Activated CD4-positive, alpha-beta memory T cell treated with anti-CD3 and anti-CD28 coated beads for 36 hours (primary cell): ENCODE results near the gene C11orf52. TPM values are rescaled to one million over a fixed set of nuclear protein-coding genes. Genes with fewer than 3 reads are reported as not detected.

Experiments
- CTCF ChIA-PET: fragments of 350-600 bp; sonication (Branson Sonifier 250); formaldehyde crosslinking; loops from one replicate; lab custom pipeline; 2021; ENCODE audit warnings: antibody characterized with exemption, inconsistent platforms; lab: Charles Lee
- POLR2A ChIA-PET: fragments of 350-600 bp; sonication (Branson Sonifier 250); formaldehyde crosslinking; loops from one replicate; lab custom pipeline; 2021; ENCODE audit warnings: antibody characterized with exemption; lab: Charles Lee
- DNase-seq: peaks from one replicate; pipeline ENCODE4 v3.0.0-alpha.2; 2020
- H3K27ac Mint-ChIP-seq: one replicate; pipeline ENCODE4 v1.8.0; 2021; ENCODE audit warnings: mixed read lengths
- H3K27me3 Mint-ChIP-seq: one replicate; pipeline ENCODE4 v1.8.0; 2021; ENCODE audit warnings: mixed read lengths
- H3K36me3 Mint-ChIP-seq: one replicate; pipeline ENCODE4 v1.8.0; 2021; ENCODE audit warnings: mixed read lengths
- H3K4me1 Mint-ChIP-seq: one replicate; pipeline ENCODE4 v1.8.0; 2021; ENCODE audit warnings: low read depth, mixed read lengths
- H3K4me3 Mint-ChIP-seq: one replicate; pipeline ENCODE4 v1.8.0; 2021; ENCODE audit warnings: mild to moderate bottlenecking, mixed read lengths
- H3K9me3 Mint-ChIP-seq: one replicate; pipeline ENCODE4 v1.8.0; 2021; ENCODE audit warnings: mixed read lengths
- intact Hi-C: fragments of 100-400 bp; cut with micrococcal nuclease; formaldehyde crosslinking; loops from one replicate; pipeline ENCODE4 v1.15.1; 2023
- total RNA-seq, 2 experiments: library from RNA; stranded (reverse); gene quantifications; one replicate each; pipeline ENCODE4 v1.2.3, GENCODE V29; 2021

C11orf52 gene
- total RNA-seq, 2 experiments from 2014 or later = not detected

GRCh38 chr11:111957663-111958444 is 39.1 kb downstream of the C11orf52 start:
- Mint-ChIP-seq H3K36me3 (no peaks in the 10 kb centered on the region), H3K9me3 (no peaks in the 10 kb centered on the region), H3K27ac (no peak overlapping the region), H3K4me3 (no peak overlapping the region), H3K4me1 (peaks cover 8% of the 10 kb centered on the region), H3K27me3 (no peaks in the 10 kb centered on the region)
- ChIA-PET CTCF (interaction anchor here (1.6 to 2.9 kb wide), 2 partner anchors 23 to 26 kb away, joined by 6 to 9 read pairs; no protein-coding TSS in a partner anchor), POLR2A (interaction anchor here (1.1 kb wide), 1 partner anchor 24 kb away, joined by 3 read pairs; no protein-coding TSS in a partner anchor)
- intact Hi-C loops = no loop called here
- DNase-seq = no peak

- no peak for DNase-seq
- intact Hi-C loops = no loop called here
- no peaks in the 10 kb centered on the region for H3K9me3 Mint-ChIP-seq
- peaks cover 8% of the 10 kb centered on the region for H3K4me1 Mint-ChIP-seq
- no peaks in the 10 kb centered on the region for H3K36me3 Mint-ChIP-seq
- POLR2A ChIA-PET = interaction anchor here (0.6 to 2.1 kb wide), 2 partner anchors 23 to 148 kb away, joined by 3 to 6 read pairs; no protein-coding TSS in a partner anchor
- no peak overlapping the region for H3K4me3 Mint-ChIP-seq
- CTCF ChIA-PET = interaction anchor here (1.2 kb wide), 2 partner anchors 26 to 29 kb away, joined by 3 to 4 read pairs; no protein-coding TSS in a partner anchor
- no peak overlapping the region for H3K27ac Mint-ChIP-seq
- no peaks in the 10 kb centered on the region for H3K27me3 Mint-ChIP-seq
Observed at GRCh38 chr11:111960916-111961315, 42.2 kb downstream of the C11orf52 start.

- no peaks in the 10 kb centered on the region for H3K27me3 Mint-ChIP-seq
- intact Hi-C loops = no loop called here
- H3K4me3 Mint-ChIP-seq = no peak overlapping the region
- H3K27ac Mint-ChIP-seq = no peak overlapping the region
- H3K4me1 Mint-ChIP-seq = peaks cover 8% of the 10 kb centered on the region
- no peaks in the 10 kb centered on the region for H3K9me3 Mint-ChIP-seq
- ChIA-PET CTCF (interaction anchor here (1.2 to 1.3 kb wide), 3 partner anchors 20 to 30 kb away, joined by 3 to 5 read pairs (median 4); no protein-coding TSS in a partner anchor), POLR2A (interaction anchor here (2.1 kb wide), 1 partner anchor 23 kb away, joined by 6 read pairs; no protein-coding TSS in a partner anchor)
- H3K36me3 Mint-ChIP-seq = peaks cover under 1% of the 10 kb centered on the region
- no peak for DNase-seq
Observed at GRCh38 chr11:111961389-111962300, 42.9 kb downstream of the C11orf52 start.

GRCh38 chr11:111963931-111964340 is 45.2 kb downstream of the C11orf52 start:
- no peak overlapping the region for H3K27ac Mint-ChIP-seq

DNA sequence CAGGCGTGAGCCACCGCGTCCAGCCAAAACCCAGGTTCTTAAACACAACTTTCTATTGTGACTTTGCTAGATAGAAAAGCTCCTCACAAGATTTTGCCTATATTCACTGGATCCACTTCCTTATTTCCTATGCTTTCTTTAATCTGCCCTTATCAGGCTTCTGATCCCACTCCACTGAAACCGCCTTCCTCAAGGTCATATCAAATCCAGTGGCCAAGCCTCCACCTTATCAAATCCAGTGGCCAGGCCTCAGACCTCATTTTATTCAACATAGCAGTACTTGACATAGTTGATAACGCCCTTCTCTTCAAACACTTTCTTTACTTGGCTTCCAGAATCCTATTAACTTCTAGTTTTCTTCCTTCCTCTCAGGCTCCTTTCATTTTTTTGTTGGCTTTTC is 48.0 kb downstream of the C11orf52 start:
- POLR2A ChIA-PET = interaction anchor here (1.3 kb wide), 1 partner anchor 28 kb away, joined by 5 read pairs; no protein-coding TSS in a partner anchor
- H3K4me3 Mint-ChIP-seq = no peak overlapping the region

More at GRCh38 chr11:111963931-111964340, 45.2 kb downstream of the C11orf52 start:
- Mint-ChIP-seq H3K27me3 (no peaks in the 10 kb centered on the region), H3K4me3 (no peak overlapping the region), H3K9me3 (no peaks in the 10 kb centered on the region), H3K4me1 (peaks cover 8% of the 10 kb centered on the region), H3K36me3 (peaks cover 16% of the 10 kb centered on the region)
- POLR2A ChIA-PET = interaction anchor here (1.0 to 1.3 kb wide), 3 partner anchors 19 to 28 kb away, joined by 3 to 6 read pairs (median 4); no protein-coding TSS in a partner anchor
- intact Hi-C loops = loop anchor here (1.0 kb wide), 2 partner anchors 20 to 32 kb away; no protein-coding TSS in a partner anchor
- peak; percentile 56 for DNase-seq
- CTCF ChIA-PET = interaction anchor here (0.8 to 1.5 kb wide), 6 partner anchors 15 to 37 kb away, joined by 3 to 5 read pairs (median 4); no protein-coding TSS in a partner anchor

DNA sequence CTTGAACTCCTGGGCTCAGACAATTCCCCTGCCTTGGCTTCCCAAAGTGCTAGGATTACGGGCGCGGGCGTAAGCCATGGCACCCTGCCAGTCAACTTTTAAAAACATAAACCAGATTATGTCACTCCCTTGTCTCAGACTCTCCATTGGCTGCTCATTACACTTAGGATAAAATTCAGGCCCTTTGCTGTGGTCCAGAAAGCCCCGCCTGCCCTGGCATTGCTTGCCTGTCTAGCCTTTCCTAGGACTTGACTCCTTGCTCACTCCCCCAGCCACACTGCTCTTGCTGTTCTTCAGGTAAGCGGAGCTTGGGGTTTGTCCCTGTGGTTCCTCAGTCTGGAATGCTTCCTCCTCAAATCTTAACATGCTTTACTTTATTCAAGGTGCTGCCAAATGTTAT is 48.9 kb downstream of the C11orf52 start:
- H3K27ac Mint-ChIP-seq = no peak overlapping the region
- no peak overlapping the region for H3K4me3 Mint-ChIP-seq
- CTCF ChIA-PET = interaction anchor here (1.7 kb wide), 1 partner anchor 14 kb away, joined by 4 read pairs; no protein-coding TSS in a partner anchor
- POLR2A ChIA-PET = no interaction called here
- H3K36me3 Mint-ChIP-seq = peaks cover 20% of the 10 kb centered on the region
- no peak for DNase-seq
- H3K9me3 Mint-ChIP-seq = no peaks in the 10 kb centered on the region
- H3K27me3 Mint-ChIP-seq = no peaks in the 10 kb centered on the region
- no peaks in the 10 kb centered on the region for H3K4me1 Mint-ChIP-seq
- intact Hi-C loops = no loop called here

More for the DNA sequence above, 48.0 kb downstream of the C11orf52 start:
- peaks cover 20% of the 10 kb centered on the region for H3K36me3 Mint-ChIP-seq
- H3K27me3 Mint-ChIP-seq = no peaks in the 10 kb centered on the region
- H3K9me3 Mint-ChIP-seq = no peaks in the 10 kb centered on the region
- no peak for DNase-seq
- CTCF ChIA-PET = no interaction called here
- intact Hi-C loops = no loop called here
- H3K4me1 Mint-ChIP-seq = no peaks in the 10 kb centered on the region
- no peak overlapping the region for H3K27ac Mint-ChIP-seq

GRCh38 chr11:111969344-111969743 is 50.6 kb downstream of the C11orf52 start:
- H3K27ac Mint-ChIP-seq = no peak overlapping the region
- no peak overlapping the region for H3K4me3 Mint-ChIP-seq
- ChIA-PET CTCF (interaction anchor here (1.7 kb wide), 1 partner anchor 13 kb away, joined by 4 read pairs; no protein-coding TSS in a partner anchor), POLR2A (no interaction called here)
- H3K36me3 Mint-ChIP-seq = peaks cover 20% of the 10 kb centered on the region
- H3K9me3 Mint-ChIP-seq = no peaks in the 10 kb centered on the region
- intact Hi-C loops = no loop called here
- no peak for DNase-seq
- no peaks in the 10 kb centered on the region for H3K27me3 Mint-ChIP-seq
- no peaks in the 10 kb centered on the region for H3K4me1 Mint-ChIP-seq

DNA sequence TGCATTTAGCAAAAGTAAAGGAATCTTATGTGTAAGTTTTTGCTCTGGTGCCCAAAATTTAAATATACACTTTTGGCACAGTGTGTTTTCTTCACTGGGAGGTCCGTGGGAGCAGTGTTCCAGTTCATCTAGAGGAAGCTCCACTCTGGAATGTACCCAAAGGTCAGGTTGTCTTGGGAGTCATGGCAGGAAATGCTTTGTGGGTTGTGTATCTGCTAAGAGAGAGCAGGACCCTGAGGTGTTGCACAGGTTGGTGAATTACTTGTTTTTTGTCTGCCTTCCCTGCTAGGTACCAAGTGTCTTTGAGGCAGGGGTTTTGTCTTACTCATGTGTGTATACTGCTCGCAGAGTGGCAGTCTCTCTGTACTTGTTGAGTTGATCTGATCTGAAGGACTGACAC is 55.7 kb downstream of the C11orf52 start:
- DNase-seq = no peak
- Mint-ChIP-seq H3K9me3 (no peaks in the 10 kb centered on the region), H3K27me3 (peaks cover 19% of the 10 kb centered on the region), H3K4me3 (no peak overlapping the region), H3K4me1 (peaks cover 7% of the 10 kb centered on the region), H3K27ac (no peak overlapping the region), H3K36me3 (peaks cover 7% of the 10 kb centered on the region)
- ChIA-PET CTCF (interaction anchor here (2.0 kb wide), 1 partner anchor 8 kb away, joined by 13 read pairs; no protein-coding TSS in a partner anchor), POLR2A (no interaction called here)
- intact Hi-C loops = no loop called here

- intact Hi-C loops = no loop called here
- ChIA-PET CTCF (no interaction called here), POLR2A (interaction anchor here (1.3 kb wide), 1 partner anchor 37 kb away, joined by 3 read pairs; no protein-coding TSS in a partner anchor)
- no peak overlapping the region for H3K27ac Mint-ChIP-seq
- H3K27me3 Mint-ChIP-seq = peaks cover 22% of the 10 kb centered on the region
- H3K4me1 Mint-ChIP-seq = peaks cover 7% of the 10 kb centered on the region
- DNase-seq = no peak
- no peaks in the 10 kb centered on the region for H3K9me3 Mint-ChIP-seq
- peaks cover 5% of the 10 kb centered on the region for H3K36me3 Mint-ChIP-seq
- H3K4me3 Mint-ChIP-seq = no peak overlapping the region
Observed at GRCh38 chr11:111975076-111975806, 56.5 kb downstream of the C11orf52 start.

GRCh38 chr11:111976119-111976766 is 57.5 kb downstream of the C11orf52 start:
- Mint-ChIP-seq H3K9me3 (no peaks in the 10 kb centered on the region), H3K27ac (no peak overlapping the region), H3K27me3 (peaks cover 22% of the 10 kb centered on the region), H3K4me1 (peaks cover 7% of the 10 kb centered on the region), H3K4me3 (peak overlapping the region; percentile 18), H3K36me3 (peaks cover 3% of the 10 kb centered on the region)
- POLR2A ChIA-PET = interaction anchor here (1.3 kb wide), 1 partner anchor 38 kb away, joined by 3 read pairs; no protein-coding TSS in a partner anchor
- intact Hi-C loops = no loop called here
- CTCF ChIA-PET = interaction anchor here (0.8 kb wide), 1 partner anchor 44 kb away, joined by 3 read pairs; no protein-coding TSS in a partner anchor
- no peak for DNase-seq
